ENCODE results near the gene MOB3A.

Gene MOB3A

DNA sequence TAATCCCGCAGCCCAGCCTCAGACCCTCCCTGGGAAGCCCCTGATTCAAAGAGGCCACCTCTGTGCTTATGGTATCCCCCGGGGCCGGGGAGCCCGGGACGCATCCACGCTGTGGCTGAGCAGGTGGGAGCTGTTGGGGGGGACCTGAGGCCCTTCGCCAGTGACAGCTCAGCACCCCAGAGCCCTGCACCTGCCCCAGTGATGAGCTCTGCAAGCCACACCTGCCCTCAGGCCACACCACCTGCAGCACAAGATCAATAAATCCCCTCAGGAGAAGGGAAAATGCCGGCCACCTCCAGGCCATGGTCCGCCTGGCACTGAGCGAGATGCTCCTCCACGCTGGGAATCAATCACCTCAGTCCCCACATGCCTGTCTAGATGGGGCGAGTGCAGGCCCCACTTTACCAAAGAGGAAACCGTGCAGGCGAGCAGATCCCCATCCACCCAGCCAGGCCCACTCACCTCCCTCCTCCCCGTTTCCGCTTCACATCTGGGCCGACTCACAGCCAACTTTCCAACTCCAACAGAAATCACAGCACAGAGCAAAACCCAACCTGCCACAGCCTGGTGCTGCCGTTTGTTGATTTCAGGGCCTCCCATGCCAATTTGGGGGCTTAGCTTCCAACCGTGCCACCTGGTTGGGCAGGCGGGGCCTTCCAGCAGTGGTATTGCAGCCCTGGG is 12.8 kb downstream of the MOB3A start:
- no peak for DNase-seq

DNA sequence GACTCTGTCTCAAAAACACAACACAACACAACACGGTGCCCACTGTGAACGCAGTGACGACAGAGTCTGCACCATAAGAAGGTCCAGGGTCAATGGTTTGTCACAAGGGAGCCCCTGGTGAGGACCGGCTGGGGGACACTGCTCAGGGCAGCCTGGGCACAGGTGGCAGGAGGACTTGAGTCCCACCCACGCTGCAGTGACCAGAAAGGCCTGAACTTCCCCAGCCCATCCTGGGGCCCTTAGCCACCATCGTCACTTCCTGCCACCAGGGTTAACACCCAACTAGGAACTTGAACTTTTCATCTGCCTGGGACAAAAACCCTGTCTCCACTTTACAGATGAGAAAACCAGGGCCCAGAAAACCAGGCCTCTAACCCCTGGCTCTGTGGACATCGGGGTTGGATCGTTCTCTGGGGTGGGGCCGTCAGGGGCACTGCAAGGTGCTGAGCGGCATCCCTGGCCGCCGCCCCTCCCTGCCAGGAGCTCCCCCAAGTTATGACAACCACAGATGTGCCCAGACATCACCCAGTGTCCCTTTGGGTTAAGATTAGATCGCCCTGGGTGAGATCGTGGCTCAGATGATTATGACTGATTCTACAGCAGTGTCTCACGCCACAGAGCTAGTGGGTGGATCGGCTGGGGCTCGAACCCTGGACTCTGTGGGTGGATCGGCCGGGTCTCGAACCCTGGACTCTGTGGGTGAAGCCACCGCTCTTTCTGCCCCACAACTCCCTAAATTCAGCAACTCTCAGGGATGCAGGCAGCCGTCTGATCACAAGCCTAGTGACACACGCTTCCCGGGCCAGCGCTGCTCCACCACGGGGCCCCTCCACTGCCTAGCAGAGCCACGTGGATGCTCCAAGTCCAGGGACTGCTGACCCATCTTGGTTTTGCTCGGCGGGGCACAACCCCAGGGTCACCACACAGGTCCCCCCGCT is 14.0 kb downstream of the MOB3A start:
- peak in 2 of 56 donors; percentile 10 to 11 for DNase-seq

DNA sequence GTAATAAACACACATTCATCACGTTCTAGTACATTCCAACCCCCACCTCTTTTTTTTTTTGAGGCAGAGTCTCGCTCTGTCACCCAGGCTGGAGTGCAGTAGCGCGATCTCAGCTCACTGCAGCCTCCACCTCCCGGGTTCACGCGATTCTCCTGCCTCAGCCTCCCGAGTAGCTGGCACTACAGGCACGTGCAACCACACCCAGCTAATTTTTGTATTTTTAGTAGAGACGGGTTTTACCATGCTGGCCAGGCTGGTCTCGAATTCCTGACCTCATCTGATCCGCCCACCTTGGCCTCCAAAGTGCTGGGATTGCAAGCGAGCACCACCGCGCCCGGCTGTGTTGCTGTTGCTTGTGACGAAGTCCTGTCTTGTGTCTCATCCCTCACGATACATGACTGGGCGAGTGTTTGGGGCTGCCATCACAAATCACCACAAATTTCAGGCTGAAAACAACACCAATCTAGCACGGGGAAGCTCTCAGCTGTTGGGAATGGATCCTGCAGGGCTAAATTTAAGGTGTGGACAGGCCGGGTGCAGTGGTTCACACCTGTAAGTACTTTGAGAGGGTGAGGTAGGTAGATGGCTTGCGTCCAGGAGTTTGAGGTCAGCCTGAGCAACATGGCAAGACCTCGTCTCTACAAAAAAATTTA is 15.7 kb downstream of the MOB3A start:
- no peak for DNase-seq

GRCh38 chr19:2079865-2080301 is 16.2 kb downstream of the MOB3A start:
- no peak for DNase-seq

DNA sequence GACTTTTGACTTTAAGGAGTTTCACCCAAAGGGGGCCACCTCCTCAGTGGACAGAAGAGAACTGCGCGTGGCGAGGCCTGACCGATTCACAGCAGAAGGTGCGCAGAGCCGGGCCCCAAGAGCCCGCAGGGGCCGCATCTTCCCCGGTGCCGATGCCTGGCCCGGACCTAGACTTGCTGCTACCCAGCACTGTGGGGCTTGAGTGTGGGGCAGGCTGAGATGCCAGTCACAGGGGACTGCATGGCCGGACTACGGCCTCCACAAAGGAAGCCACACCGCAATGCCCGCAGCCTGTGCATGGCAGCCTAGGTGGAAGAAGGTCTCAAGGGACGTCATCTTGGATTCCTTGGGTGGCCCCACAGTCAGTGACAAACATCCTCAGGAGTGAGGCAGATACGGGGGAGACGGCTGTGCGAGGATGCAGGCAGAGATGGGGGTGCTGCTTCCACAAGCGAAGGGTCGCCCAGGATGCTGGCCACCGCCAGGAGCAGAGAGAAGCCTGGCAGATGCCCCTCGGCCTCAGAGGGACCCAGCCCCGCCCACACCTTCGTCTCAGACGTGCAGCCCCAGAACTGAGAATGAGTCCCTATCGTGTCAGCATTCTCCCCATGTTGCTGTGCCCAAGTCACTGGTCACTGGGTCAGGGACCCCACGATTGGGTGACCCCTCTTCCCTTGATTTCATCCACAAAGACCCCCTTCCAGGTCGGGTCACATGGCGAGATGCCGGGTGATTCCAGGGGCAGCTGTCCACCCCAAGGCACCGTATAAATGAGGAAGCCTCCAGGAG is 16.9 kb downstream of the MOB3A start:
- DNase-seq: no peak

- DNase-seq: no peak
Observed at GRCh38 chr19:2077833-2078619, 18.1 kb downstream of the MOB3A start.

- DNase-seq: no peak
Observed at GRCh38 chr19:2077398-2077797, 18.7 kb downstream of the MOB3A start.

DNA sequence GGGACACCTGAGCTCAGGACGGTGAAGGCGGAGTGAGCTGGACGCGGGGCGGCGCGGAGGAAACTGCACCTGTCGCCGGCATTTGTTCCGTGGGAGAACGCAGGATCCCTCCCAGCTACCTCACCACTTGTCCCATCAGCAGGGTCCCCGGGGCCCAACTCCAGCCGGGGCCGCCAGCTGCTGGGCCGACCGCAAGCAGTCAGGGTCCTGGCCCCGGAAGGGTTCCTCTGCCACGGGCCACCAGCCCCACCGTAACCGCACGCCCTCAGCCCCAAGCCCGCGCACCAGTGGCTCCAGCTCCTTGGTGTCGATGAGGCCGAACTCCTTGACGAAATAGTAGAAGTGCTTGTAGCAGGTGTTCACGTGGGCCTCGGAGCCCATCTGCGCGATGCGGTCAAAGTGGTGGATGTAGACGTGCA is 19.6 kb downstream of the MOB3A start:
- DNase-seq: no peak

GRCh38 chr19:2072757-2073551 is 23.2 kb downstream of the MOB3A start:
- no peak for DNase-seq

GRCh38 chr19:2070986-2071673 is 25.0 kb downstream of the MOB3A start:
- DNase-seq: no peak

- no peak for DNase-seq
Observed at GRCh38 chr19:2070436-2070827, 25.7 kb downstream of the MOB3A start.

DNA sequence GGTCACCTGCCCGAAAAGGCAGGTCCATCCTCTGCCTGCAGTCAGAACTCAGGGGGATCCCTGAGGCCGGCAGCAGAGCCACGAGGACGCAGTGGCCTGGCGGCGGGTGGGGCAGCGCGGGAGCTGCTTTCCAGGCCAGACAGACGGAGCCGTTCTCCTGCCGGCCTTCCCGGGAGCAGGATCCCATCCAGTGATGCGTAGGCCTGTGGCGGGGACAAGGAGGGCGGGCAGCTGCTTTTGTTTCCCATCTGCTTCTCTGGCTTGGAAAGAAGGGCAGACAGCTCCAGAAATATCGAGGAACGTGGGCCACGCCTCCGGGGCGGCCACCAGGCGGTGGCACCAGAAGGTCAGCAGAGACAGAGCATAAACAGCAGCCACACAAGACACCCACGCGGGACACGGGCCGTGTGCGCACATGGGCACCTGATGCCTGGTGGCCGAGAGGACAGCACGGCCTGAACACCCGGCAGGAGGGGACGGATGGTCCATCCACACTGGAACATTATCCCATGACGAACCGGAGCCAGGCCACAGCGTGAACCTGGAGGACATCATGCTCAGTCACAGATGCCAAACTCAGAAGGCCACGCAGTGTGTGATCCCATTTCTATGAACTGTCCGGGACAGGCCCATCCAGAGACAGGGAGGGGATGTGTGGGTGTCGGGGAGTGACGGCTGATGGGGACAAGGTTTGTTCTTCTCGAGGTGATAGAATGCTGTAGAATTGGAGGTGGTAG is 31.2 kb downstream of the MOB3A start:
- peak in 17 of 56 donors; percentile 6 to 77 (median 37) for DNase-seq

DNA sequence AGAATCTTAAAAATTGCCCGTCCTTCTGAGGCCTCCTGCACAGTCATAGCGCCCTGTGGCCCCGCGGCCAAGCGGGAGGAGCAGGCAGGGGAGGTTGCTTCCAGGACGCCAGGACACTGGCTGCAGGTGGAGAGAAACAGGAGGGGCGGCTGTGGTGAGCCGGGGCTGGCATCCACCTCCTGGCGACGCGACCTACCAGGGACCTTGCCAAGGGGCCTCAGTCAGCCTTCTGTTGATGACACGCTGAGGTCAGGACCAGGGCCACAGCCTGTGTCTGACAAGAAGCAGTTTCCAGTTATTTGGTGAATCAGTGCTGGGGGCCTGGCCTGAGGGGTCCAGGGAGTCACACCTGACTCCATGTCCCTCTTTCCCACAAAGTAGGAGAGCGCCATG is 31.7 kb downstream of the MOB3A start:
- no peak for DNase-seq

DNA sequence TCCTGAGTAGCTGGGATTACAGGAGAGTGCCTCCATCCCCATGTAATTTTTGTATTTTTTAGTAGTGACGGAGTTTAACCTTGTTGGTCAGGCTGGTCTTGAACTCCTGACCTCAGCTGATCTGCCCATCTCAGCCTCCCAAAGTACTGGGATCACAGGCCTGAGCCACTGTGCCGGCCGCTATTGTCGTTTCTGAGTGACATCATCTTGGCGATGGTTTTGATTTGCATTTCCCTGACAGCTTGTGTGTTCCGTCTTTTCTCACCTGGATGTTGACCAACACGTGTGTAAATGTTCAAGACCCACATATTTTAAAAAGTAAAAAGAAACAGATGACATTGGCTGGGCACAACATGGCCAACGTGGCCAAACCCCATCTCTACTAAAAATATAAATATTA is 32.3 kb downstream of the MOB3A start:
- DNase-seq: no peak

DNA sequence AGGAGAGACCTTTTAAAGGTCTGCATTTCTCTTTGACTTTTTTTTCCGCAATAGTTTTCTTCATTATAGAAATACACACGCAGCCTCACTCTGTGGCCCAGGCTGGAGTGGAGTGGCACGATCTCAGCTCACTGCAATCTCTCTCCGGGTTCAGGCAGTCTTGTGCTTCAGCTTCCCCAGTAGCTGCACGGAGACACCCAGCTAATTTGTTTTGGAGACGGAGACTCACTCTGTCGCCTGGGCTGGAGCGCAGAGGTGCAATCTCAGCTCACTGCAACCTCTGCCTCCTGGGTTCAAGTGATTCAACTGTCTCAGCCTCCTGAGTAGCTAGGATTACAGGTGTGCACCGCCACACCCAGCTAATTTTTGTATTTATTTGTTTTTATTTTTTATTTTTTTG is 33.4 kb downstream of the MOB3A start:
- no peak for DNase-seq

DNA sequence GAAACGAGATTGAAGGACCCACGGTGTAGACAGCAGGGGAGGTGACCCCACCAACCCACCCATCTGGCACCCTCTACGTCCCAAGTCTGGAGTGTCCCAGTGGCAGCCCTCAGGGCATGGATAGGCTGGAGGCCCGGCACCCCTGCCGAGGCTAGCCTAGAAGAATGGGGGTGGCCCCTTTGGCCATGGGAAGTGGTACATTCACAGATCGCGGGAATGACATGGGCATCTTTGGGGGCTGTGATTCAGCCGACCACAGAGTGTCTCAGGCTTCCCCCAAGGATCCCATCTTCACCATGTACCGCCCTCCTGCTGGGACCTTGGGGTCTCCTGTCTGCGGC is 33.8 kb downstream of the MOB3A start:
- no peak for DNase-seq

- DNase-seq: peak; percentile 85 to 100 (median 96)
Observed at GRCh38 chr19:2061495-2062388, 34.4 kb downstream of the MOB3A start.
